HEK293 (cell line): ENCODE measurements around the gene GPR3.

Source experiments
- ZNF174 ChIP-seq: fragments of 450-650 bp; formaldehyde crosslinking; IDR thresholded peaks from 2 replicates; pipeline ENCODE4 v1.5.0; 2017; ENCODE audit warnings: missing biosample characterization, mild to moderate bottlenecking, missing genetic modification characterization
- ZNF175 ChIP-seq: fragments of 450-650 bp; formaldehyde crosslinking; IDR thresholded peaks from 2 replicates; pipeline ENCODE4 v1.5.1; 2016; ENCODE audit warnings: missing biosample characterization, missing genetic modification characterization
- ZNF391 ChIP-seq: fragments of 450-650 bp; formaldehyde crosslinking; IDR thresholded peaks from 2 replicates; pipeline ENCODE4 v1.5.1; 2016; ENCODE audit warnings: low read depth, missing biosample characterization, missing genetic modification characterization, borderline replicate concordance
- ZNF660 ChIP-seq: fragments of 450-650 bp; IDR thresholded peaks from 2 replicates; pipeline ENCODE4 v1.5.1; 2018; ENCODE audit warnings: missing biosample characterization, mild to moderate bottlenecking, missing genetic modification characterization
- TF ChIP-seq, protein P1 (sequence below): fragments of 450-650 bp; formaldehyde crosslinking; IDR thresholded peaks from 2 replicates; pipeline ENCODE4 v1.5.1; 2016; ENCODE audit warnings: missing biosample characterization, missing genetic modification characterization
- TF ChIP-seq, protein P2 (sequence below): fragments of 450-650 bp; formaldehyde crosslinking; IDR thresholded peaks from 2 replicates; pipeline ENCODE4 v1.5.1; 2016; ENCODE audit warnings: missing biosample characterization, missing genetic modification characterization
- TF ChIP-seq, protein P3 (sequence below): fragments of 450-650 bp; formaldehyde crosslinking; IDR thresholded peaks from 2 replicates; pipeline ENCODE4 v1.5.1; 2016; ENCODE audit warnings: missing biosample characterization, missing genetic modification characterization
- TF ChIP-seq, protein P4 (sequence below): fragments of 450-650 bp; formaldehyde crosslinking; IDR thresholded peaks from 2 replicates; pipeline ENCODE4 v1.5.1; 2016; ENCODE audit warnings: missing biosample characterization, missing genetic modification characterization

DNA sequence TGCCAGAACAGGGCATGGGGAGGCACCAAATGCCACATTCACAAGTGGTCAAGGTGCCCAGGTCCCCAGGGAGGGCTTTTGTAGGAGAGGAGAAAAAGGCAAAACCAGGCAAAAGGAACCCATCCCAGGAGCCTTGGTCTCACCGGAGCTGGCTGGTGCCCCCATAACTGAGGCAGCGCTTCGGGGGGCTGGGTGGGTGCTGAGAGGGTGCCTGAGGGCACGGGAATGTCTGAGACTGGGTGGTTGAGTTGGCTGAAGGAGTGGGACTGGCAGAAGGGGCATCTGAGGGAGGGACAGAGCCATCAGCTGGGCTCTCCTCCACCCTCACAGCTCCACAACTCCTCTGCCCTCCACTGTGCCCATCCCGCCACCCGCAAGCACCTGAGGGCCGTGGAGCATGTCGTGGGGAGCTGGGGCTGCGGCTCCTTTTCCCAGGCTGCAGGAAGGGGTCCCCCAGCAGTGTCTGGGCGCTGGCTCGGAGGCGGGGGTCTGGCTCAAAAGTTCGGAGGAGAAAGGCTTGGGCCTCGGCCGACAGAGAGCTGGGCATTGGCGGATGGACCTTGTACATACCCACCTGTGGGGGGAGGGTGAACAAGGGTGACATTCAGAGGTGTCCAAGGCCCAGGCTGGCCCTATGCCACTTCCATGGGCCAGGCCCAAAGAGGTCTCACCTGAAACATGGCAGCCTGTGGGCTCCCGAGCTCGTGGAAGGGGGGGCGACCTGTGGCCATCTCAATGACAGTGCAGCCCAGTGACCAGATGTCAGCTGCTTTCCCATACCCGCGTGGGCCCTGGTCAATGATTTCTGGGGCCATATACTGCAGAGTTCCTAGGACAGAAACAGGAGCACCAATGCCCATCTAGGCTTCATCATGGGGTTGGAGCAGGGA, 34.1 kb upstream of the GPR3 start:
- TF ChIP-seq, protein P1, sequence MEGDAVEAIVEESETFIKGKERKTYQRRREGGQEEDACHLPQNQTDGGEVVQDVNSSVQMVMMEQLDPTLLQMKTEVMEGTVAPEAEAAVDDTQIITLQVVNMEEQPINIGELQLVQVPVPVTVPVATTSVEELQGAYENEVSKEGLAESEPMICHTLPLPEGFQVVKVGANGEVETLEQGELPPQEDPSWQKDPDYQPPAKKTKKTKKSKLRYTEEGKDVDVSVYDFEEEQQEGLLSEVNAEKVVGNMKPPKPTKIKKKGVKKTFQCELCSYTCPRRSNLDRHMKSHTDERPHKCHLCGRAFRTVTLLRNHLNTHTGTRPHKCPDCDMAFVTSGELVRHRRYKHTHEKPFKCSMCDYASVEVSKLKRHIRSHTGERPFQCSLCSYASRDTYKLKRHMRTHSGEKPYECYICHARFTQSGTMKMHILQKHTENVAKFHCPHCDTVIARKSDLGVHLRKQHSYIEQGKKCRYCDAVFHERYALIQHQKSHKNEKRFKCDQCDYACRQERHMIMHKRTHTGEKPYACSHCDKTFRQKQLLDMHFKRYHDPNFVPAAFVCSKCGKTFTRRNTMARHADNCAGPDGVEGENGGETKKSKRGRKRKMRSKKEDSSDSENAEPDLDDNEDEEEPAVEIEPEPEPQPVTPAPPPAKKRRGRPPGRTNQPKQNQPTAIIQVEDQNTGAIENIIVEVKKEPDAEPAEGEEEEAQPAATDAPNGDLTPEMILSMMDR (tag by site-specific recombination): no peak
- TF ChIP-seq ZNF660 (tag by site-specific recombination) (no peak), ZNF391 (tag by site-specific recombination) (no peak), ZNF174 (tag by site-specific recombination) (no peak), ZNF175 (tag by site-specific recombination) (no peak)
- TF ChIP-seq, protein P2, sequence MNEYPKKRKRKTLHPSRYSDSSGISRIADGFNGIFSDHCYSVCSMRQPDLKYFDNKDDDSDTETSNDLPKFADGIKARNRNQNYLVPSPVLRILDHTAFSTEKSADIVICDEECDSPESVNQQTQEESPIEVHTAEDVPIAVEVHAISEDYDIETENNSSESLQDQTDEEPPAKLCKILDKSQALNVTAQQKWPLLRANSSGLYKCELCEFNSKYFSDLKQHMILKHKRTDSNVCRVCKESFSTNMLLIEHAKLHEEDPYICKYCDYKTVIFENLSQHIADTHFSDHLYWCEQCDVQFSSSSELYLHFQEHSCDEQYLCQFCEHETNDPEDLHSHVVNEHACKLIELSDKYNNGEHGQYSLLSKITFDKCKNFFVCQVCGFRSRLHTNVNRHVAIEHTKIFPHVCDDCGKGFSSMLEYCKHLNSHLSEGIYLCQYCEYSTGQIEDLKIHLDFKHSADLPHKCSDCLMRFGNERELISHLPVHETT (tag by site-specific recombination): no peak
- TF ChIP-seq, protein P3, sequence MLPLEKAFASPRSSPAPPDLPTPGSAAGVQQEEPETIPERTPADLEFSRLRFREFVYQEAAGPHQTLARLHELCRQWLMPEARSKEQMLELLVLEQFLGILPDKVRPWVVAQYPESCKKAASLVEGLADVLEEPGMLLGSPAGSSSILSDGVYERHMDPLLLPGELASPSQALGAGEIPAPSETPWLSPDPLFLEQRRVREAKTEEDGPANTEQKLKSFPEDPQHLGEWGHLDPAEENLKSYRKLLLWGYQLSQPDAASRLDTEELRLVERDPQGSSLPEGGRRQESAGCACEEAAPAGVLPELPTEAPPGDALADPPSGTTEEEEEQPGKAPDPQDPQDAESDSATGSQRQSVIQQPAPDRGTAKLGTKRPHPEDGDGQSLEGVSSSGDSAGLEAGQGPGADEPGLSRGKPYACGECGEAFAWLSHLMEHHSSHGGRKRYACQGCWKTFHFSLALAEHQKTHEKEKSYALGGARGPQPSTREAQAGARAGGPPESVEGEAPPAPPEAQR (tag by site-specific recombination): no peak
- TF ChIP-seq, protein P4, sequence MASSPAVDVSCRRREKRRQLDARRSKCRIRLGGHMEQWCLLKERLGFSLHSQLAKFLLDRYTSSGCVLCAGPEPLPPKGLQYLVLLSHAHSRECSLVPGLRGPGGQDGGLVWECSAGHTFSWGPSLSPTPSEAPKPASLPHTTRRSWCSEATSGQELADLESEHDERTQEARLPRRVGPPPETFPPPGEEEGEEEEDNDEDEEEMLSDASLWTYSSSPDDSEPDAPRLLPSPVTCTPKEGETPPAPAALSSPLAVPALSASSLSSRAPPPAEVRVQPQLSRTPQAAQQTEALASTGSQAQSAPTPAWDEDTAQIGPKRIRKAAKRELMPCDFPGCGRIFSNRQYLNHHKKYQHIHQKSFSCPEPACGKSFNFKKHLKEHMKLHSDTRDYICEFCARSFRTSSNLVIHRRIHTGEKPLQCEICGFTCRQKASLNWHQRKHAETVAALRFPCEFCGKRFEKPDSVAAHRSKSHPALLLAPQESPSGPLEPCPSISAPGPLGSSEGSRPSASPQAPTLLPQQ: no peak
